HG03039 (cell line): ENCODE results near the gene GGACT.
"Not testable (repeated sequence)": the region's sequence is repeated elsewhere in the genome, so short reads cannot be mapped to it uniquely, and the experiment has no call there.

ENCODE experiments used
- ATAC-seq: cut with Tn5 transposase; IDR thresholded peaks from one replicate; pipeline ENCODE4 v1.9.1; 2021; ENCODE audit warnings: mild to moderate bottlenecking, moderate library complexity; ENCODE audit not compliant: unreplicated experiment

Gene GGACT

DNA sequence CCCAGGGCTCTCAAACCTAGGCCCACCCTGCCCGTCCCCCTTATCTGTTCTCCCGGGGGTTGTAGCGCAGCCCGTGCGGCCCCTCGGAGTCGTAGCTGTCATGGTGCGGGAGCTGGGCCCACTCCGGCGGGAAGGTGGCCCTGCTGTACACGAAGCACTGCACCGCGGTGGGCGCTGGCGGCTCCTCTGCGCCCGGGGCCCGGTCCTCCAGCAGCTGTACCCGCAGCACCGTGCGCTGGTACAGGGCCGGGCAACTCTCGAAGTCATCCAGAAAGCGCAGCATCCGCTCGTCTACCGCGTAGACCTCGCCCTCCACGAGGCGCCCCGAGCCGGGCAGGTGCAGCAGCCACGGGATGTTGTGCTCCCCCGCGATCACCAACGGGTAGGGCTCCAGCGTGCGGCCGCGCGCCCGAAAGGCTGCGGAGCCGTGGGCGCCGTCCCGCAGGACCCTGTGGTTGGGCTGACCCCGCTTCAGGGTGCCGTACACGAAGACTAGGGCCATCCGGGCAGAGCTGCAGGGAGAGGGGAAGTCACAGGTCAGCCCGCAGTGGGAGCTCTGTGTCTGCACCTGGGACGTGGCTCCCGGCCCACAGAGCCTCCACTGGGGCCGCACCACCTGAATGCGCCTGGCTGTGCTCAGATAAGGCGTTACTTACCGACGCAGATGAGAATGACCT lies 56.4 kb downstream of the GGACT start:
- no peak for ATAC-seq

DNA sequence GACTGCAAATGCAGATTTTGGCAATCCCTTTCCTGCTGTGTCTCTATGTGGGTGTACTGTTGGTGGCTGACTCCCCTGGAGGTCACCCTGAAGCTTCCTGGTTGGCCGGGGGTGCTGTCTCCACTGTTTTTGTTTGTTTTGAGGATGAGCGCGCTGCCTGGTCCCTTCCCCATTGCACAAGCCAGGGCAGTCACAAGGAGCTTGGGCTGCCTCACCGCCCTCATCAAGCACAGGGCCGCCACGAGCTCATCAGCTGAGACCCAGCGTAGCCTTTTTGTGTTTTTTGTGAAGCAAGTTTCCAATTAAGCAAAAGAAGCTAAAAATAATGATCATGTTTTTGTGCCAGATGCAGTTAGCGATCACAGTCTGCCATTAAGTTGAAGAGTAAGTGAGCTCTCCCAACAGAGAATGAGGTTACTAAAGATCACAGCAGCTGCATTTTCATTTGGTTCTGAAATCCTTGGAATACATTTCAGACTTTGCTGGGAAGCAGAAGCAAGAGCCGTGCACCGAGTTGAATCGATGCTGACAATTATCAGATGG lies 57.8 kb downstream of the GGACT start:
- ATAC-seq, result no peak

DNA sequence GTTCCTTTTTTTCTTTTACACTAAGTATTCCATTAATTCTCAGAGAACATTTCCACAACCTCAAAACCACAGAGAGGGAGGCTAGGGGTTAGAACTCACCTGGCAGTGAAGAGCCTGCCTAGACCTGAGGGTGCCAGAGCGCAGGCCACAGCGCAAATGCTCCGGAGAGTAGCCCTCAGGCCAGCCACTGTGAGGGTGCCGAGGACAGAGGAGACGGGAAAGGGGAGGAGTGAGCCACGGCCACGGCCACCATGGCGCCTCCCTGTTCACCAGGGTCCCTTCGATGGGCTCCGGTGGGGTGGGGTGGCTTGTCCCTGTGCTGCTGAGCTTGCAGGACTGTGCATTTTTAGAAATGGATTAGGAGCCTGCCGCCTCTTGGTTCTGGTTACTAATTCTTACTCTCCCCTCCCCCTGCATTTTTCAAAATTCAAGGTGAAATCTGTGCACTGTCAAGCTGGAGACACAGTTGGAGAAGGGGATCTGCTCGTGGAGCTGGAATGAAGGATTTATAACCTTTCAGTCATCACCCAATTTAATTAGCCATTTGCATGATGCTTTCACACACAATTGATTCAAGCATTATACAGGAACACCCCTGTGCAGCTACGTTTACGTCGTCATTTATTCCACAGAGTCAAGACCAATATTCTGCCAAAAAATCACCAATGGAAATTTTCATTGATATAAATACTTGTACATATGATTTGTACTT lies 58.8 kb downstream of the GGACT start:
- ATAC-seq, result no peak

DNA sequence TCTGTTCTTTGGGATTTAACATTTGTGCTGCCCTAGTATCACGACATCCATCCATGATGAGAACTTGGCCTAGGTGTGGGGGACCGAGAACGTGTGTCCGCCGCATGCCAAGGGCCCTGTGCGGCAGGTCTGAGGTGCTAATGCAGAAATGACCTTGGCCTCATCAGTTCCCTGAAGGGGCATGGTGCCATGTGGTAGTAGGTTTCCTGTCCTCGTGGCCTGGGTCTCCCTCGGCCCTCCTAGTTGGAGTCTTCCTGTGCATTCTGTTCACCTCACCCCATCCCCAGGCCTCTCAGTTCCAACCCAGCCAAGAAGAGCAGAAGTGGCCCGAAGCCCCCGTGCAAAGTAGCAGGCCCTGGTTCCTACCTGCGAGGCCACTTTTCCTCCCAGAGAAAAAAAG lies 59.8 kb downstream of the GGACT start:
- no peak for ATAC-seq

DNA sequence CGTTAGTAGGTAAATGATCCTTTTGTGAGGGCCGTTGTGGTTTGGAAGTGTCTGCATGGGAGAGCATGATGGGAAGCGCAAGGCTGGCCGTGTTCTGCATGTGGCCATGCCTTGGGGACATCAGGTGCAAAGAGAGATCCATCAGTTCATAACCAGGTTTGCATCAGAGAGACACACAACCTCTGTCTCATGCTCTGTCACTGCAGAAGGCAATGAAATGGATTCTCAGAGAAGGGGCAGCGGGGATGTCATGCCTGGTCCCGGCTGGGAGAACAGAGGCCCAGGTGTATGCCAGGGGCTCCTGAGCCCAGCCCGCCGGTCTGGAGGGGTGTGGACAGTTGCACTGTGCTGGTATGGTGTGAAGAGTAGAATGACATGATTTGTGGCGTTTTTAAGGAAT lies 60.2 kb downstream of the GGACT start:
- no peak for ATAC-seq

DNA sequence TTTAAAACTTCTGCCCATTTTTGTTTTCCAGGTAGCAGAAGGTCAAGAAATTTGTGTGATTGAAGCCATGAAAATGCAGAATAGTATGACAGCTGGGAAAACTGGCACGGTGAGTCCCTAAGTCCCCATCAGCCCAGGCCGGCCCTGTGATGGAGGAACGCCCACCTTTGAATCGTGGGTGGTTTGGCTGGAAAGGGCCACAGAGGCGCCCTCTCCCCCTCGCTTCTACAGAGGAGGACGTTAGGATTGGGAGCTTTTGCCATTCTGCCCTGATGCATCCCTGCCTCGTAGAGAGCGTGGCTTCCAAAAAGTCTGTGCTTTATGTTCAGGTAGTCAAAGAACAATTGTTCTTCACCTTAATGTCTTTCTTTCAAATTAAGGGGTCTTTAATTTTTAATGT lies 60.9 kb downstream of the GGACT start:
- ATAC-seq, result no peak

DNA sequence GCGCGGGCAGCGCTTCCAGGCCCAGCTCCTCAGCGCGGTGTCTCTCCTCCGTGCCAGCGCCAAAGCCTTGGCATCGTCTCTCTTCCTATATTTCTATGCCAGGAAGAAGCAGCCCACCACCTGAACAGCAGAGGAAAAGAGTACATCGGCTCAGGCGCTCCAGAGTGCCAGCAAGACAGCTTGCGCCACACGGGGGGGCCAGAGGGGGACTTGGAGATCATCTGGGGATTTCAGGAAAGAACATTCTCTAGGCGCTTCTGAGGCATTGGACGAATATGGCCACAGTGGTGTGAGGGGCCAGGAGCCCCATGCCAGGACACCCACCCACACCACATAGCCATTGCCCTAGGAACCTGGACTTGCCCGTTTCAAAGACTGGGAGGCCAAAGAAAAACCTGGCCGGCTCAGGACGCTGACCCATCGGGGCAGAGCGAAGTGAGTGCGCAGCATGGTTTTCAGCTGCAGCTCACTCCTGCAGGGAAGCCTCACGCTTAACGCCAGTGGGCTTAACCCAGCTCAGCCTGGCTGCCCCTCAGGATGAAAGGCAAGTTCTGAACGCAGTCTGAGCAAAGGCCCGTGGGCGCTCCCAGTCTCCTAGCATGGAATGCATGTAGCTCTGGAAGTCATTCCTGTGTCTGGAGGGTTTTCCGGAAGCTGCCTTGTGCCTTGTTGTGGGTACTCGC lies 62.1 kb downstream of the GGACT start:
- no peak for ATAC-seq

DNA sequence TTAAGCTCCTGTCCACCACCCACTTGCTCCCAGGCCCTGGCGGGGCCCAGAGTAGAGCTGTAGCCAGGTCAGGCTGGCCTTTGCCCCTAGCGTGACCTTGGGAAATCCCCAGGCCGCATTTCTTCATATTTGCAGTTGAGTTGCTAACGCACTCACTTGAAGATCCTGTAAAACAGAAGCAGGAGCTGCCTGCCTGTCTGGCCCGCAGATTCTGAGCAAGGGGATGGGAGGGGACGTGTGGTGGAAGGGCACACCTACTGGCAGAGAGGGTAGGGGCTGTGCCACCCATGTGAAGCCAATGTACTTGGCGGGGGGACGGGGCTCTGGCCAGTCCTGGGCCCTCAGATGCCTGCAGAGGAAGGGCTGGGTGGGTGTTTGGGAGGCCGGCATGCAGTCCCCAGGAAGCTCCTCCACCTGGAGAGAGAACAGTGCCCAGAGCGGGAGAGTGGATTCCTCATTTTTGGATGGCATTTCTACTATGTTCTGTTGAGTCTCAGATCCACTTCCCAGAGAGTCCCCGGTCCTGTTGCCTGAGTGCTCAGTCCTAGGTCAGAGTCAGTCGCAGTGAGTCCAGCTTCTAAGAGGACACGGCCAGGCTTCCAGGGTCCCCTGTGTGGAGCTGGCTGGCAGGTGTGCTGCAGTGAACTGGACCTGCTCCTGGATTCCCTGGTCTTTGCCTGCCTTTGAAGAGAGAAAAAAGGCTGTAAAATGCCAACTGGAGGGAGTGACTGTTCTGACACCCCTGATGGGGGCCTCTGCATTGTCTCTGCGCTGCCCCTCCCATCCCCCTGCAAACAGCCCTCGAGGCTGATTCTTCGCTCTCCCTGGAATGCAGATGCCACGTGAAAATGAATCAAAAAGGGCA lies 62.9 kb downstream of the GGACT start:
- ATAC-seq, result no peak

DNA sequence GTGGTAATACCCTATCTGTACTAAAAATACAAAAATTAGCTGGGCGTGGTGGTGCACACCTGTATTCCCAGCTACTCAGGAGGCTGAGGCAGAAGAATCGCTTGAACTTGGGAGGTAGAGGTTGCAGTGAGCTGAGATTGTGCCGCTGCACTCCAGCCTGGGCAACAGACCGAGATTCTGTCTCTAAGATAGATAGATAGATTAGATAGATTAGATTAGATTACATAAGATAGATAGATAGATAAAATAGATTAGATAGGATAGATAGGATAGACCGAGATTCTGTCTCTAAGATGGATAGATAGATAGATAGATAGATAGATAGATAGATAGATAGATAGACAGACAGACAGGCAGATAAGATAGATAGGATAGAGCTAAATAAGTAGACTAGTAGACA lies 63.9 kb downstream of the GGACT start:
- not testable (repeated sequence) for ATAC-seq

DNA sequence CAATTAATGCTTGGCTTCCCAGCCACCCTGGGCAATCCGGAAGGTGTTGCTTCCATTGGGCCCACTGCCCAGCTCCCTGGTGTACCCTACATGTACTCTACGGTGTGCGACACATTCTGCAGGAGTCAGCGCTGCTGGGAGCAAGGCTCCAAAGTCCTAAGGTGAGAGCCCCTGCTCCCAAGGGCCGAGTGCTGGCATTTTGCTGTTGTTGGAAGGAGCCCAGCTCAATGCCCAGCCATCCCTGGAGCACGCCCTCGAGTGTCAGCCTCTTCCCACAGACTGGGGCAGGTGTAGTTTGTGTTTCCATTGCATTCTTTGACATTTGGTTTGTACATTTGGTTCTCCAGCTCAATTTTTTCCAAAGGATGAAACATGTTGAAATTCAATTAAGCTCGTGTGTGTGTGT lies 64.6 kb downstream of the GGACT start:
- no peak for ATAC-seq

DNA sequence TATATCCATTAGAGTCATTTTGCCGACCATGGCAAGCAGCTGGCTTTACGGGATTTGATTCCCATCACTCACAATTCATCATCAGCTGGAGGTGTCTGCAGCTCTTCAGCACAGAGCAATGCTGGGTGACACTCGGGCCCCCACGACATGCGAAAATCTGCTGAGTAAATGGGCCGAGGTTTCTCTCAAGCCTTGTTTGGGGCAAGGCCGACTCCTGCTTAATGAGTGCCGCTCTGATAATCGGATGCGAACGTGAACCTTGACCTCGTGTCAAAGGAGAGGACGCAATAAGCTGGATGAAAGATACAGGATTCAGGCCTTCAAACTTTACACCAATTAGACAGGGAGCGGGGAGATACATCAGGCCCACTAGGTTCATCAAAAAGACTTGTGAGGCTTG lies 65.2 kb downstream of the GGACT start:
- no peak for ATAC-seq

DNA sequence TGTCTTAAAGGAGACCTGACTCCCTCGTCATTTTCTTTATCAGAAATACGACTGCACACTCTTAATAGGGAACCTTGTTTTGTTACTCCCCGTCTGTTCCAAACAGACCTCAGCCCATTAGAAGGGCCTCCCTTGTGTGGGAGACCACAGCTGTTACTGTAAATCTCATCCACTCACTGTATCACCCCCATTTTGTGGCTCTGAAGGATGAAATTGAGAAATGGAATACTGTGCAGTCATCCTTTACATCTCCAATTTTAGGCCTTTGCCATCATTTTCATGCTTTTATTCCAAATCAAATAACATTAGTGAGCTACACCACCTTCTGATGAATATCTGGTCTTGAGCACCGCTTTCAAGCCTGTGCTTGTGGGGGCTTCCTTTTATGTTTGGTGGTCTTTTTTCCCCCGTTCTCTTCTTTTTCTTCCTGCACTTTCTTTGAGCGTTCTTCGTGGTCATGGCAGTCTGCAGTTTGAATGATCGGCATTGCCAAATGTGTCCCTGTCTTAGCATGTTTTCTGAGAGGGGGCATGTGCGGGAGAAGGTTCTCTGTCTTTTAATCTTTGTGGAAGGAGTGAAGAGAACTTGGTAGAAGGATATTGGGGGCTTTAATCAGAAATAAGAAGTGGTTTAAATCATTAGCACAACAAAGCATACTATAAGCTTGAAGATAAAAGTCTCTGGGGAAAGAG lies 65.8 kb downstream of the GGACT start:
- no peak for ATAC-seq

DNA sequence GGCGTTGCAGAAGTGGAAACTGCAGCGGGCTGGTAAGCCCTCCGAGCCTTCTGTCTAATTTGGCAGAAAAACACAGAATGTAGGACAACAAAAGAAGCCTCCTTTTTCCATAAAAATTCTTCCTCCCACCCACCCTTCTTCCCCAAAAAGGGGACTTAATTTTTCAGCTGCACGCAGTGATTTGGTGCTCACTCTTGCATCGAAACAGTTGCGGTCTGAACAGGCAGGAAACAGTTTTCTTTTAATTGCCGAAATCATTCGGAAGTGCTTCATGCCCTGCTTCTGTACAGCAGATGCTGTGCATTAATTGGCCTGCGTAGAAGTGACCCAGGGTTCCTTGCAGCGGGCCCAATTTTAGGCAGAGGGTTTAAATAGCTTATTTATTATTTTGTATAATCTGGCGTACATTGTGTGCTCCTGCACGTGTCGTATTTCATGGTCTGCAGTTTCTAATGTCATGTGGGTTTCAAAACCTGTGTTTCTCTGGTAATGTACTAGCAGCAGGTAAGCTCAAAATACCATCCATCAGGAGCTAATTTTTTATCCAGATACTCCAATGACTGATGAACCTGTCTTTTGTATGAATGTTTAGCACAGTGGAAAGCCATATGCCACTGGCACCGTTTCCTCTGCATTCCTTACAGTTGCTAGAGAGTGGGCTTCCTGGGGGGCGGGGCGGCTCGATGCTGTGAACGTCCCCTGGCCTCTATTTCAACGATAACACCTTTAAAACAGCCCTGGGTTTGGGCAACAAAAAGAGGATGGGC lies 66.6 kb downstream of the GGACT start:
- ATAC-seq, result no peak

DNA sequence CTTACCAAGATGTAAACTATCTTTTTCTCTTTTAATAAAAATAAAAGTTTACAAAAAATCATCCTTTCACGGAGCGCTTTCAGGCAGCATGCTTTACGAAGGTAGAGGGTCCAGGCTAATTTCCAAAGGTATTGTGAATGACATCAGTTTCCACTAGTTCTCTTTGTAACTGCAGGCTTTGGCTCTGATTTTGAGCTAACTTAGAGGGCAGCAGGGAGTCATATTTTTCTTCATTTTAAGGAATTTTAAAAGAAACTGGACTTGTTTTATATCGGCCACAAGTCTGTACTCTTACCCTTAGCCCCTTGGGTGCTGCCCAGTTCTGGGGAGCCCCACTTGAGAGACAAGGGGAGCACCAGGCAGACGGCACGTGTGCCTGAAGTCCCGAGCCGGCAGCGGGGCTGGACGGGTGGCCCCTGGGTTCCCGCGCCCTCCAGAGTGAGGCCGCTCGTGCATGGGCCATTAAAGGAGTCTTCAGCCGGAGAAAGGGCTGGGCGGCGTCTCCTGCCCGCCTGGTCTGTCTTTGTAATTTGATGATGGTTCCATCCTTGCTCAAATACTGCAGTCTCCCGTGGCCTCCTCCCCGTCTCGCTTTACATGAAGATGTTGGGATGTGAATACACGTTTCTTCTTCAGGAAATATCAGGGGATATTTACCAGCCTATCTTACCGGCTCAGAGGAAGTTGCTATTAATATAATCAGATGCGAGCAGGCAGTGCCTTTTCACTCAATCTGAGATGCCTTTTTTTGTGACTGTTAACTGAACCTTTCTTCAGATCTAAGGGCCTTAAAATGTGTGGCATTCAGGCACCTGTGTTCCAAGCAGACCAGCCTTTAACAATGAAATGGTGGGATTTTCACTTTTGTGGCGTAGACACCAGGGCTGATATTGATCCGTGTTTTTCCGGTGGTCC lies 67.4 kb downstream of the GGACT start:
- ATAC-seq, result no peak

DNA sequence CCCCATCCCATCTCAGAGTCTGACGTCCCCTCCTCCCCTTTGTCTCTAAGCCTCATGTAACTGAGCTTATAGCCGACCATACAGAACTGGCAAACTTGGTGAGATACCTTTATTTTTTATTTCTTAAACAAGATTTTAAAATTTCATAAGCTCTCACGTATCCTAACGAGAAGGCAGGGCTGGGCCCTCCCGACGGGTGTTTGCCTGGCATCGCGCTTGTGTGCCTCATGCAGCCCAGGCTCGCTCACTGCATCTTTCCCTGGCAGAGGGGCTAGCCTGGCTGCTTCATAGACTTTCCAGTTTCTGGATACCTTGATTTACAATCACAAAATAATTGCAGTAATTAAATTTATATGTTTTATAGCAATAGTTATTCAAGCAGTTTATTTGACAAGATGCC lies 69.0 kb downstream of the GGACT start:
- ATAC-seq, result no peak

DNA sequence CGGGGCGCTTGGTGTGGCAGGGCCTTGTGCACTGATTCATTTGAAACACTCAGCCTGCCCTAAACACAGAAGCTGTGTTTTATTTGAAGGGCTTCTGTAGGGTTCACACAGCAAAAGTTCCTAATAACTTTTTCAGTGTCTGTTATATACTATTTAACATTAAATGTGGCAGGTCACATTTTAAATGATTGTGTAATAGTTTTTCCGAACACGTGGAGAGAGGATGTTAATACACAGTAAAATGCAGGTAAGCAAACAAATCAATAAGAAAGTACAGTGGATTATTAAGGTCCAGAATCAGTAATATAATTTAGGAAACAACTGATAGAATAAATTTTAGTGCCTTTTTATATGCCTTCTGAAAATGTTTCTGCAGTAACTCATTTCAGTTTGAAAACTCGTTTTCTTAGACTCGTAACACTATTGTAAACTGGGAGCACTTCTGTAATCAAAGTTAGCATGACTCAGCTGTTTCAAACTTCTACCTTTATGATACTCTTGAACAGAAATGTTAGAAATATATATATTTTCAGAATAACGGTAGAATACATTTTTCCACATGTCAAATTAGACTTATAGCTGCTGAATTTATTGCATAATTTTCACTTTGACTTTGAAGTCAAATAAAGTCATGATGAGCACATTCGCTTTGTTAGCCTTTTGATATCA lies 70.1 kb downstream of the GGACT start:
- ATAC-seq, result no peak

DNA sequence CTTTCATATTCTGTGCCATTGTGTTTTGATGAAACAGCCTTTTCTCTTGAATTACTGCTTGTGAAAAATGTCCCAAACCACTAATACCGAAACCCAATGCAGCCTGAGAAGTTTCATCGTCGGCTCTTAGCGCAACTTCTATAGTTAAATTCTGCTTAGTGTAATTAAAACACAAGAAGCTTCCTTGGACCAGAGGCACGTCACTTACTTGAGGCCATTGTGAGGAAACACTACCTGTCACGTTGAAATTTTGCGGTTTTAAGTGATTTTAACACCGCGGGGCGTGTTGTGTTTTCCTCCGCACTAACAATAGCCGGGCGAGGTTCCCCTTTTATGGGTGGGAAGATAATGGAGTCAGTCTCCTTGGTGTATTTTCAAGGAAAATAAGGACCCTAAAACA lies 70.9 kb downstream of the GGACT start:
- ATAC-seq, result no peak

DNA sequence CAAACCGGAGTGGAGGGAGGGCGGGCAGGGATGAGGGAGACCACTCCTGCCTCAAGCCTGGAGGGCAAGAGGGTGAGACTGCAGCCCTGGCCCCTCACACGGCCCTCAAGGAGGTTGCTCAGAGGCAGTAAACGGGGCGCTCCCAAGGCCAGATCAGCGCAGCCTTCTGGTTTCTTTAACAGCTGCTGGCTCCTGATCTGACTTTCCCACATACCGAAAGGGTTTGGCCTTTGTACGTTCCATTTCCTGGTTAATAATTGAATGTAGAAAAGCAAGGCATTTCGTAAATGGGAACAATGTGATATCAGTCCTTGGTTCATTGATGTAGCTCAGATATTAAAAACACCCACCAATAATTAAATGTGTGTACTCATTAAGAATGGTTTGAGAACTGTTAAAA lies 71.5 kb downstream of the GGACT start:
- ATAC-seq, result no peak
